ENCODE results near the gene CDC14A. TPM values are rescaled to one million over a fixed set of nuclear protein-coding genes. Genes with fewer than 3 reads are reported as not detected.

Gene CDC14A
- total RNA-seq, 2 donors from 2014 or later, result 7.3 to 16.5 TPM

DNA sequence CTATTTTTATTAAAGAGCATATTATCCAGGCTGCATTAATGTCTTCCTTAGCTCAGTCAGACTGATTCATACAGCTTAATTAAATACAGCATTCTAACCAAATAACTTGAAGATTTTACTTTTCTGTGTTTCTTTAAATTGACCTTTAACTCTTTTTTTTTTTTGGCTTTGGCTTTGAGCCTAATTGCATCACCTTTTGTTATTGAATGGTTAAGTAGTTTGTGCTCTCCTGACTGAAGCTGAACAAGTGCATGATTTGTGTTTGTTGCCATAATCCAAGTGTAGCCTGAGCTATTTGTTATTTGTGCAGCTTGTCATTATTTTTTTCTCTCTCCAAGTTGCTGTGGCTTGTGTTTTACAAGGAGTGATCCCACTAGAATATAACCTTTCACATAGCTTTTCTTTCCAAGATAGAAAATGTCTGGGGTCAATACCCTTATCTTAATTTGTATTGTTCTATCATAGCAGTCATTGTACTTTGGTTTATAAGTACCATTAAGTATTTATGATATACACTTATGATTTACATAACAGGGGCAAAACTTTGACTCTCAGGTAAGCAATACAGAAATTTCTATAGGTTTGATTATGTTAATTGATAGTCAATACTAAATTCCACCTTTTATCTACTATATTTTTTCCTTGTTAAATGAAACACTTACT lies 31.6 kb downstream of the CDC14A start:
- intact Hi-C loops (cut with DNase I), result no loop called here
- TF ChIP-seq POLR2A (IDR thresholded peaks at IDR 0.05), result no peak
- TF ChIP-seq, protein P1, sequence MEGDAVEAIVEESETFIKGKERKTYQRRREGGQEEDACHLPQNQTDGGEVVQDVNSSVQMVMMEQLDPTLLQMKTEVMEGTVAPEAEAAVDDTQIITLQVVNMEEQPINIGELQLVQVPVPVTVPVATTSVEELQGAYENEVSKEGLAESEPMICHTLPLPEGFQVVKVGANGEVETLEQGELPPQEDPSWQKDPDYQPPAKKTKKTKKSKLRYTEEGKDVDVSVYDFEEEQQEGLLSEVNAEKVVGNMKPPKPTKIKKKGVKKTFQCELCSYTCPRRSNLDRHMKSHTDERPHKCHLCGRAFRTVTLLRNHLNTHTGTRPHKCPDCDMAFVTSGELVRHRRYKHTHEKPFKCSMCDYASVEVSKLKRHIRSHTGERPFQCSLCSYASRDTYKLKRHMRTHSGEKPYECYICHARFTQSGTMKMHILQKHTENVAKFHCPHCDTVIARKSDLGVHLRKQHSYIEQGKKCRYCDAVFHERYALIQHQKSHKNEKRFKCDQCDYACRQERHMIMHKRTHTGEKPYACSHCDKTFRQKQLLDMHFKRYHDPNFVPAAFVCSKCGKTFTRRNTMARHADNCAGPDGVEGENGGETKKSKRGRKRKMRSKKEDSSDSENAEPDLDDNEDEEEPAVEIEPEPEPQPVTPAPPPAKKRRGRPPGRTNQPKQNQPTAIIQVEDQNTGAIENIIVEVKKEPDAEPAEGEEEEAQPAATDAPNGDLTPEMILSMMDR (IDR thresholded peaks at IDR 0.05), result no peak
- Histone ChIP-seq H3K4me3 (no peak overlapping the region), H3K9me3 (no peaks in the 10 kb centered on the region), H3K27ac (no peak overlapping the region), H3K36me3 (replicated peaks in 1 of 2; ENCODE audit: insufficient read depth in 1 of 2, low read depth in 2 of 2) (no peaks in the 10 kb centered on the region), H3K27me3 (no peaks in the 10 kb centered on the region), H3K4me1 (no peaks in the 10 kb centered on the region)
- no peak for ATAC-seq
- no peak for DNase-seq

DNA sequence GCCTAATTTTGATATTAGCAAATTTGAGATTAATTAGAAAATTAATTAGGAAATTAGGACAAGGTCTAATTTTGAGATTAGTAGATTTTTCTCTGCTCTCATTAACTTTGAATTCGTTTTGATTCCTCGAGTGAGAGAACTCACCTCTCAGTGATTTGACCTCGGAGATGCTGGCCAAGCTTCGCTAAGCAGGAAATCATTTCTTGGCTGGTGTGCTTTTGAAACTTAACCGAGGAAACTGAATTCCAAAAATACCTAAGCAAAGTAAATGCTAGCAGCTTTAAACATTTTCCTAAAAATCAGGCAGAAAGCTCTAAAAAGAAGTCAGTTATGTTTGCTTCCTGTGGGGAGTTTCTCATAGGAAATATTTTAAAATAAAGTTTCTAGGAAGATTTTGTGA lies 34.9 kb downstream of the CDC14A start:
- ATAC-seq (no peak), DNase-seq (no peak)
- no peaks in the 10 kb centered on the region for H3K4me1 ChIP-seq
- no peaks in the 10 kb centered on the region for H3K9me3 ChIP-seq
- no peak overlapping the region for H3K4me3 ChIP-seq
- H3K27me3 ChIP-seq, result no peaks in the 10 kb centered on the region
- no peaks in the 10 kb centered on the region for H3K36me3 ChIP-seq (replicated peaks in 1 of 2; ENCODE audit: insufficient read depth in 1 of 2, low read depth in 2 of 2)
- no peak overlapping the region for H3K27ac ChIP-seq
- WGBS, 2 donors, result 43 to 47% methylated on average over 5 of the region's 5 CpGs
- TF ChIP-seq, protein P1 (IDR thresholded peaks at IDR 0.05), result no peak
- TF ChIP-seq POLR2A (IDR thresholded peaks at IDR 0.05), result no peak
- intact Hi-C loops (cut with DNase I), result no loop called here

DNA sequence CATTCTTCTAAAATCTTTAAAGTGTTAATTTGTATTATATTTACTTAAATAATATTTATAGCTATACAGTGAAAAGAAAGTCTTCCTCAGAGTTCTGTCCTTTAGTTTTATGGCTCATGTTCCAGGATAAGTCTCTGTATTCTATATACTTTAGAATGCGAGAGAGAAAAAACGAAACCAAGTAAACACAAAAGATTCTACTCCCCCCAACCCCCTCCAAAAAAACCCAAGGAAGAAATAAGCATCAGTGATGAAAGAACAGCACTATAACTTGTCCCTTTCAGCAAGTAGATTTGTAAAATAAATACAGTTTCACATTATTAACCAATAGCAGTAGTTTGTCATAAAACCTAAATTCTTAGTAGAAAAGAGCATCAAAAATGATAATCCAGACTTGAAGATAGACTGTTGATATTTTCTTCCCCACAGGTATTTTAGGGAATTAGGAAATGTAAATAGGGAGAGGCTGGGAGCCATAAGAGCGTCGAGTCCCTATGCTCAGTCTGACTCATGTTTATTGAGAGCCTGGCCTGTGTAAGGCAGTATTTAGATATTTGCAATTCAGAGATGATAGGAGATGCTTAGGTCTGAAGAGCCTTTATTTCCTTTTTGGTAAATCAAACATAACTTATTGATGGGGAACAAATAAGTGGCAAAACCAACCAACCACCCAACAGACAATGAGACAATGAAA lies 35.5 kb downstream of the CDC14A start:
- DNase-seq (no peak), ATAC-seq (no peak)
- H3K4me3 ChIP-seq, result no peak overlapping the region
- WGBS, 2 donors, result 68% methylated on average over 4 of the region's 4 CpGs
- TF ChIP-seq, protein P1 (IDR thresholded peaks at IDR 0.05), result no peak
- no peak for TF ChIP-seq POLR2A (IDR thresholded peaks at IDR 0.05)
- intact Hi-C loops (cut with DNase I), result no loop called here
- no peaks in the 10 kb centered on the region for H3K36me3 ChIP-seq (replicated peaks in 1 of 2; ENCODE audit: insufficient read depth in 1 of 2, low read depth in 2 of 2)
- no peaks in the 10 kb centered on the region for H3K9me3 ChIP-seq
- no peaks in the 10 kb centered on the region for H3K27me3 ChIP-seq
- H3K4me1 ChIP-seq, result no peaks in the 10 kb centered on the region
- no peak overlapping the region for H3K27ac ChIP-seq

DNA sequence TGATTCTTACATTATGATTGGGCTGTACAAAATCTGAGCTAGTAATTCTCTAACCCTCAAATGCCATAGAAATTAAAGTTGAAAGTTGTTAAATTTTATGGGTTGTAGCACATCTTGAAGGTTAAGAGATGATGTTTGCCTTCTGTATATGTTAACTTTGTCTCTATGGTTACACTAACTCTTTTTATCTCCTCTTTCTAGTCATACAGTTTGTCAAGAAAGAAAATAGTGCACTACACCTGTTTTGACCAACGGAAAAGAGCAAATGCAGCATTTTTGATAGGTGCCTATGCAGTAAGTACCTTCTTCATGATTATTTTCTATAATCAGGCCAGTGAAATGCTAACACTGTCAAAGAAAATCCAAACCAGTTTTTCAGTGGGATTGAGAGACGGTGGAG lies 38.2 kb downstream of the CDC14A start:
- Histone ChIP-seq H3K4me1 (no peaks in the 10 kb centered on the region), H3K27me3 (no peaks in the 10 kb centered on the region), H3K9me3 (no peaks in the 10 kb centered on the region), H3K36me3 (replicated peaks in 1 of 2; ENCODE audit: insufficient read depth in 1 of 2, low read depth in 2 of 2) (no peaks in the 10 kb centered on the region), H3K4me3 (no peak overlapping the region), H3K27ac (no peak overlapping the region)
- 59 to 79% methylated on average over 2 of the region's 2 CpGs for WGBS, 2 donors
- no peak for DNase-seq
- intact Hi-C loops (cut with DNase I), result no loop called here
- TF ChIP-seq POLR2A (IDR thresholded peaks at IDR 0.05), result no peak
- TF ChIP-seq, protein P1 (IDR thresholded peaks at IDR 0.05), result no peak
- no peak for ATAC-seq

DNA sequence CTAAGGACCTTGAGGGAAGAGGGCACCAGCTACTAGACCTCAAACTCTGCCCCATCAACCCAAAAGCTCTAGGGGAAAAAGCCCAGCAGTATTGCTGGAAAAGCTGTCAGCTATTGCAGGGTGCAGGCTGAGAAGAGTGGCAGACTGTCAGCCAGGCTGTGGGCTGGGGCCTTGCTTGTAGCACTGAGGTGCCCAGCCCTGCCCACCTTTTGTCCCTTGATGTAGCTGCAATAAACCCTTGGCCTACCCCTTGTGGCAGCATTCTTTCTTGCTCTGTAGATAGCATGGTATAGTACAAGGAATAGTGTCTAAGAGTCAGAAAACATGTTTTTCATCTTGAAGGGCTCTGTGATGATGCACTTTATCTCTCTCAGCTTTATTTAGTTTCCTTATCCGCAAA lies 39.4 kb downstream of the CDC14A start:
- 80 to 95% methylated on average over 1 of the region's 1 CpG for WGBS, 2 donors
- Histone ChIP-seq H3K4me1 (no peaks in the 10 kb centered on the region), H3K36me3 (replicated peaks in 1 of 2; ENCODE audit: insufficient read depth in 1 of 2, low read depth in 2 of 2) (no peaks in the 10 kb centered on the region), H3K4me3 (no peak overlapping the region), H3K27ac (no peak overlapping the region), H3K9me3 (no peaks in the 10 kb centered on the region), H3K27me3 (no peaks in the 10 kb centered on the region)
- intact Hi-C loops (cut with DNase I), result no loop called here
- ATAC-seq (no peak), DNase-seq (no peak)
- TF ChIP-seq POLR2A (IDR thresholded peaks at IDR 0.05), result no peak
- TF ChIP-seq, protein P1 (IDR thresholded peaks at IDR 0.05), result no peak

All from body of pancreas (tissue), 4 donors.